ELF-1 (cell line): ENCODE measurements around the gene OPTN.
"Not testable (repeated sequence)": the region's sequence is repeated elsewhere in the genome, so short reads cannot be mapped to it uniquely, and the experiment has no call there.

ENCODE experiments used
- DNase-seq: peaks from one replicate; pipeline ENCODE4 v3.0.0-alpha.2; 2016; ENCODE audit warnings: low read depth, low spot score

OPTN gene

GRCh38 chr10:13118784-13119410, 18.9 kb downstream of the OPTN start:
- DNase-seq: no peak

DNA sequence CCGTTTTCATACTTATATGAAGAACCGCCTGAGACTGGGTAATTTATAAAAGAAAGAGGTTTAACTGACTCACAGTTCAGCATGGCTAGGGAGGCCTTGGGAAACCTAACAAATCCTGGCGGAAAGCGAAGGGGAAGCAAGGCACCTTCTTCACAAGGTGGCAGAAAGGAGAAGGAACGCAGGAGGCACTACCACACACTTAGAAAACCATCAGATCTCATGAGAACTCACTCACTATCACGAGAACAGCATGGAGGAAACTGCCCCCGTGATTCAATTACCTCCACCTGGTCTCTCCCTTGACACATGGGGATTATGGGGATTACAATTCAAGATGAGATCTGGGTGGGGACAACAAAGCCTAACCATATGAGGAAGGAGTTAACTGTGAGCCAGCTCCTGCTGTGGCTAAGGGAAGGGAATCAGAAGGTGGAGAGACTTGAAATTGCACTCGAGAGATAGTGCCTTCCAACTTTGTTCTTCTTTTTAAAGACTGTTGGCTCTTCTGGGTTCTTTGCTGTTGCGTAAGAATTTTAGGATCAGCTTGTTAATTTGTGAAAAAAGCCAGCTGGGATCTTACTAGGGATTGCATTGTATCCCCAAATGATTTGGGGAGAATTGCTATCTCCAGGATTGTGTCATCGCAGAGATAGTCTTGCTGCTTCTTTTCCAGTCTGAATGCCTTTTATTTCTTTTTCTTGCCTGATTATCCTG, 21.0 kb downstream of the OPTN start:
- DNase-seq: no peak

DNA sequence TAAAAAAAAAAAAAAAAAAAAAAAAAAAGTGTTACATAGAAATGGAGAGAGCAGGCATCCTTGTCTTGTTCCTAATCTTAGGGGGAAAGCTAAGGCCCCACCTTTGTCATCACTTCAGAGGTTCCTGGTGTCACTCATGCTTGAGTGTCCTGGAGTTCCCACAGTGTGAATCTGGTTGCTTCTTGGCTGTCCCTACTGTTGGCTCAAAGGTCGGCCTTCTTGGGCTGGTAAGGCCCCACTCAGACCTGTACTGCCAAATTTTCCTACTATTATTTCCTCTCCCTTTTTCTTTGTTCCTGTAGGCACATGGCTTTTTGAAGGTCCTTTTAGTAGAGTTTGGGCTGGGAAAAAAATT, 21.5 kb downstream of the OPTN start:
- DNase-seq: no peak

DNA sequence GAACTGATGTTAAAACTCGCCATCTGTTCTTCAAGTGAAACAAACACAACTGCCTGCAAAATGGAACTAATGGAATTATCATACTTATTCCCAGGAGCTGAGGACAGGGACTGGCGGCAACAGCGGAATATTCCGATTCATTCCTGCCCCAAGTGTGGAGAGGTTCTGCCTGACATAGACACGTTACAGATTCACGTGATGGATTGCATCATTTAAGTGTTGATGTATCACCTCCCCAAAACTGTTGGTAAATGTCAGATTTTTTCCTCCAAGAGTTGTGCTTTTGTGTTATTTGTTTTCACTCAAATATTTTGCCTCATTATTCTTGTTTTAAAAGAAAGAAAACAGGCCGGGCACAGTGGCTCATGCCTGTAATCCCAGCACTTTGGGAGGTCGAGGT, 36.7 kb downstream of the OPTN start:
- DNase-seq: no peak

GRCh38 chr10:13139150-13139549, 39.2 kb downstream of the OPTN start:
- no peak for DNase-seq

GRCh38 chr10:13139676-13140075, 39.7 kb downstream of the OPTN start:
- no peak for DNase-seq

DNA sequence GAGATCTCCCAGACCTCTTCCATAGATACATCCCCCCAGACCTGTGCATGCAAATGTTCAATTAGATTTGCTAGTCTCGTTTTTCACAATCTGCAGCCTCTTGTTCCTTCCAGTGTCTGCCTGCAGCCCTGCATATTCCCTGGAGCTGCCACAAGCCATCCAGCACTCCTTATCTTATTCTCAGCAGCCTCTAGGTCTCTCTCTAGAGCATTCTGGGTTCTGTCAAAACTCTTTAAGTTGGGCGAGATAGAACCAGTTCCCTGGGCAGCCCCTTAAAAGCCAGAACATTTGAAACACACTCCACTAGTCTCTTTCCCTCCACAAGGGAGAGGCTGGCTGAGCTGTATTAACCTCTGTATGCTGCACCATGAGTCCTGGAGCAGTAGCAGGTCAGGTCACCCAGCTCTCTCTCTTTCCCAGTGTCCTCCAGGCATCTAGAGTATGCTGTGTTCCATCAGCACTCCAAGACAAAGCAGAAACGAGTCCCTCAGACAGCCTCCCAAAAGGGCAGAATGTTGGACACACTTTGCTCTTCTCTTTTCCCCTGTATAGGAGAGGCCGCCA, 40.7 kb downstream of the OPTN start:
- DNase-seq: peak; percentile 68

DNA sequence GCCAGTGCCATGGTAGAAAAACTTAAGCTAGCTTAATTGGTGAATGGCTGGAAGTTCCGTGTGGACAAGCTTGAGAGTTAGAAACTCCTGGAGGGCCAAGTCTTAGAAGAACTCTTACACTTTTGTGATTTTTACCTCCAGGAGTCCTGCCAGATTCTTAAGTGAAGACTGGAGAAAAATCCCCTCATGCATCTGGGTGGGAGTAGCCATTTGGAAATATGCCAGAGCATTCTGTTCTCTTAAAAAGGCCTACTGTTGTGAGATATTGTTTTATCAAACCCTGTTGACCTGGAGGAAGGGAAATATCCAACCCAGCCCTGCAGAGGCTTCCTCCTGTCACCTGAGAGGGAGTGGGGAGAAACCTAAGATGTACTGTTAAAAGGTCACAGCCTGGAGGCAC, 43.8 kb downstream of the OPTN start:
- peak; percentile 36 for DNase-seq

GRCh38 chr10:13144814-13145213, 44.9 kb downstream of the OPTN start:
- no peak for DNase-seq

- DNase-seq: no peak
These were observed 46.4 kb downstream of the OPTN start for GRCh38 chr10:13146379-13146778.

DNA sequence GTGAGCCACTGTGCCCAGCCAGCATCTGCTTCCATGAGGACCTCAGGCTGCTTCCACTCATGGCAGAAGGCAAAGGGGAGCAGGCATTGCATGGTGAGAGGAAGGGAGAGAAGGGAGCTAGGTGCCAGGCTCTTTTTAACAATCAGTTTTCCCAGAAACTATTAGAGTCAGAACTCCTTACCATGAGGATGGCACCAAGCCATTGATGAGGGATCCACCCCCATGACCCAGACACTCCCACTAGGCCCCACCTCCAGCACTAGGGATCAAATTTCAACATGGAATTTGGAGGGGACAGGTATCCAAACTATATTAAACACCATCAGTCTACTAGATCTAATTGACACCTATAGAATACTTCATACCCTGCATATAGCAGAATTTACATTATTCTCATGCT, 47.2 kb downstream of the OPTN start:
- DNase-seq: no peak

DNA sequence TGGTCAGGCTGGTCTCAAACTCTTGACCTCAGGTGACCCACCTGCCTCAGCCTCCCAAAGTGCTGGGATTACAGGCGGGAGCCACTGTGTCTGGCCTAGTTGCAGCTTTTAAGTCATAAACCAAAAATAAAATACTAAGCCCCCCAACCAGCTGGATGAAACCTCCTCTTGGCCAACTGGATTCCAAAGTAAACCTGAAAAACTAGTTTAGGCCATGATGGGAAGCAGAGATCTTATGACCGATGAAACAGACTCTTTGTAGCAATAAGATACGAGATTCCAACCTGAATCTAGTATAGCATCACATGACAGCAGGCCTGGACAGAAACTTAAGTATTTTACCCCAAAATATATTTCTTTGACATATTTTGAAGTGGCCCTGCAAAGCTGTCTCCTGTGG, 52.3 kb downstream of the OPTN start:
- DNase-seq: peak; percentile 52

DNA sequence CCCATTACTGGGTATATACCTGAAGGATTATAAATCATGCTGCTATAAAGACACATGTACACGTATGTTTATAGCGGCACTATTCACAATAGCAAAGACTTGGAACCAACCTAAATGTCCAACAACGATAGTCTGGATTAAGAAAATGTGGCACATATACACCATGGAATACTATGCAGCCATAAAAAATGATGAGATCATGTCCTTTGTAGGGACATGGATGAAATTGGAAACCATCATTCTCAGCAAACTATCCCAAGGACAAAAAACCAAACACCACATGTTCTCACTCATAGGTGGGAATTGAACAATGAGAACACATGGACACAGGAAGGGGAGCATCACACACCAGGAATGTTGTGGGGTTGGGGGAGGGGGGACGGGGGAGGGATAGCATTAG, 55.9 kb downstream of the OPTN start:
- not testable (repeated sequence) for DNase-seq

DNA sequence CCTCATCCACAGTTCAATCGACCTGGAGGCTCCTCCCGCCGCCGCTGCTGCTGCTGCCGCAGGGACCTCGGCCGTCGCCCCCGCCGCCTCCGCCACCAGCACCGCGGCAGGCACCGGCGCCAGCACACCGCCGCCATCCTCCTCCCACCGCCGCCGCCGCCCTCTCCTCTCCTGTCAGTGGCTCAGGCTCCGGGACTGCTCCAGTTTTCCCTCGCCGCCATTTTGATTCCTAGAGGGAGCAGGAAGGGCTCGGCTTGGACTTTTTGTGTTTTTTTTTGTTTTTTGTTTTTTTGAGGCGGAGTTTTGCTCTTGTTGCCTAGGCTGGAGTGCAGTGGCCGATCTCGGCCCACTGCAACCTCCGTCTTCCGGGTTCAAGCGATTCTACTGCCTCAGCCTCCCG, 58.4 kb downstream of the OPTN start:
- DNase-seq: peak; percentile 18

DNA sequence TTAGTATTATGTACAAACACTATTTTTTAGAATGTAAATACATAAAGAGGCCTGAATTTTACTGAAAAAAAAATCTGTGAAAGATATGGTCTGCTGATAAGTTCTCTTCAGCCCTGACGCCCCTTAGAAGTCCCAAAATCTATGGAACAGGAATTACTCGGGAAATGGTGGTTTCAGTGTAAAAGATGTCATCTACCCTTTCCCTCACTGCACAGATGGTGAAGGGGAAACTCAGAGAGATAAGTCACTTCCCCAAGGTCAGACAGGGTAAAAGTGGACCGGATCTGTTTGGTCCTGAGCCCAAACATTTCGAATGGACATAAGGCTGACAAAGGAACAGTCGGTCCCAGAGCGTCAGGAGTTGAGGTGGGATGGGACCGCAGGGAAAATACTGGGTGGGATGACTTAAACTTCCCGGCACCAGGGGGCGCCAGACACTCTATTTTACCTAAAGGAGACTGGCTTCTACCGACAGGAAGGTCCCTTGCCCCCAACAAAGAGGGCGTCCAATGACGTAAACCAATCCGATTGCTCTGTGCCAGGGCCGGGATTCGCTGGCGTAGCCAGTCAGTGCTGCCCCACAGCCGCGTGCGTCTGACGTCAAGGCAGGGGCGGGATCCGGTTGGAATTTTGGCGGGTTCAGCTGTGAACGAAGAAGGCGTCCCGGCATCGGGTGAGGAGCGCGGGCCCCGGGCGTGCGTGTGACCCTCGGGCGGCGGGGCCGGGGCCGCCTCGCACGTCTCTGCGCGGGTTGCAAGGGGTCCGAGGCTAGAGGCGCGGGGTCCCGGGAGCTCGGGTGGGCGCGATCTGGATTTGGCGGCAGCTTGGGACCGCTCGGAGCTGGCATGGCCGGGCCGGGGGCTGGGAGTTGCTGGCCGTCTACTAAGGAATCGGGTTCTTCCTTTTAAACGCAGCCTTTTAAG, 61.2 kb downstream of the OPTN start, which contains the start of gene MCM10:
MCM10 (plus strand) TSS at position 625 of the 923 bp plus-strand sequence. CDS start 2,645 bp downstream, outside the sequence.
- DNase-seq: peak; percentile 100

GRCh38 chr10:13161857-13162271, 61.9 kb downstream of the OPTN start:
- DNase-seq: no peak

DNA sequence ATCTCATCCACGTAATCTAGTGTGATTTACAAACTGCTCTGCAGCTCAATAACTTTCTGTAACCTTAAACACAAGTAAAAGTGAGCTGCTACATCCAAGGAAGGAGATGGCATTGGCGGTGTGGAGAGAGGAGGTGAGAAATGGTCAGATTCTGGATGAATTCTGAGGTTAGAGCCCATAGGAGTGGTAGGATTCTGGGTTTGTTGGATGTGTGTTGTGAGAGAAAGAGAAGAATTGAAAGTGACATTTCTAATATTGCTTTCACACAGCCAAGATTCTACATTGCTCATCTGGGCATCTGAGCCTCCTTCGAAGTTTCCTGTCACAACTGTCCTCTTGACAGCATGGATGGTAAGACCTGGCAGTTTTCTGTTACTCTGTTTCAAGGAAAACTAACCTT, 63.9 kb downstream of the OPTN start:
- no peak for DNase-seq

DNA sequence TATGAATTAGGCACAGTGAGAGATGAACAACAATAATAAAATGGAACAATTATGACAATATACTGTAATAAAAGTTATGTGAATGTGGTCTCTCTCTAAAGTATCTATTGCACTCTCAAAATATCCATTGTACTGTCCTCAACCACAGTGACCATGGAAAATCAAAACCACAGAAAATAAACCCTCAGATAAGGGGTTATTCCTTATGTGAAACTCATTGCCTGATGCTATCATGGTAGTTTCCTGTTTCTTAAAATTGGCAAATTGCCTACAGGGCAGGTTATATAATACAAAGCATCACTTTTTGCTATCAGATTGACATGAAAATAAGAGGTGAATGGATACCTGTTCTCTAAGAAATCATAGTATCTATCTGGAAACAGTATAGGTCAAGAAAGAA, 65.2 kb downstream of the OPTN start:
- no peak for DNase-seq

- no peak for DNase-seq
These were observed 67.6 kb downstream of the OPTN start for GRCh38 chr10:13167568-13167967.

GRCh38 chr10:13168781-13169180, 68.8 kb downstream of the OPTN start:
- DNase-seq: no peak

GRCh38 chr10:13173616-13174015, 73.7 kb downstream of the OPTN start:
- DNase-seq: no peak

GRCh38 chr10:13180788-13181187, 80.8 kb downstream of the OPTN start:
- DNase-seq: no peak
